Ectodermal cell (in vitro differentiated cells): ENCODE measurements around the gene OLFML3.

Experiments used
- H3K27ac ChIP-seq: 2 replicates; pipeline ENCODE4 v1.7.0; 2013; ENCODE audit warnings: mild to moderate bottlenecking, low read depth, low read length; ENCODE audit not compliant: insufficient read depth, poor library complexity, severe bottlenecking
- H3K27me3 ChIP-seq: 2 replicates; pipeline ENCODE4 v1.7.0; 2013; ENCODE audit warnings: mild to moderate bottlenecking, low read length; ENCODE audit not compliant: insufficient read depth, control insufficient read depth, poor library complexity, severe bottlenecking
- H3K36me3 ChIP-seq: one replicate; pipeline ENCODE4 v1.7.0; 2013; ENCODE audit warnings: low read length; ENCODE audit not compliant: control insufficient read depth, insufficient read depth
- H3K4me1 ChIP-seq: one replicate; pipeline ENCODE4 v1.7.0; 2013; ENCODE audit warnings: low read length; ENCODE audit not compliant: control insufficient read depth, insufficient read depth
- H3K4me3 ChIP-seq: 2 replicates; pipeline ENCODE4 v1.7.0; 2013; ENCODE audit warnings: low read depth, low read length, control low read depth; ENCODE audit not compliant: insufficient read depth
- H3K9me3 ChIP-seq: 2 replicates; pipeline ENCODE4 v1.7.0; 2013; ENCODE audit warnings: mild to moderate bottlenecking, low read length, moderate library complexity; ENCODE audit not compliant: control insufficient read depth
- WGBS, 2 experiments: methylation state at CpG; one replicate each; pipeline ENCODE4 v1.1.7; 2013; ENCODE audit warnings: missing lambda C conversion rate in 2 of 2; 5-methylcytosine and 5-hydroxymethylcytosine counted together

Gene OLFML3

GRCh38 chr1:113976609-113977278 lies 2.5 kb upstream of the OLFML3 start:
- Histone ChIP-seq H3K27ac (peak overlapping the region; percentile 68), H3K9me3 (no peaks in the 10 kb centered on the region), H3K36me3 (peaks cover 3% of the 10 kb centered on the region), H3K27me3 (no peaks in the 10 kb centered on the region), H3K4me1 (peaks cover 51% of the 10 kb centered on the region), H3K4me3 (no peak overlapping the region)
- WGBS, 2 experiments, result 28 to 31% methylated on average over 4 of the region's 4 CpGs

- H3K27ac ChIP-seq, result no peak overlapping the region
- 86 to 87% methylated on average over 3 of the region's 3 CpGs for WGBS, 2 experiments
Observed at GRCh38 chr1:113977906-113978305, 1.4 kb upstream of the OLFML3 start.

GRCh38 chr1:113980110-113980509 lies 836 bp downstream of the OLFML3 start:
- H3K9me3 ChIP-seq, result no peaks in the 10 kb centered on the region
- peaks cover 63% of the 10 kb centered on the region for H3K4me1 ChIP-seq
- no peak overlapping the region for H3K4me3 ChIP-seq
- no peaks in the 10 kb centered on the region for H3K36me3 ChIP-seq
- WGBS, 2 experiments, result 71 to 78% methylated on average over 10 of the region's 10 CpGs
- H3K27me3 ChIP-seq, result no peaks in the 10 kb centered on the region
- no peak overlapping the region for H3K27ac ChIP-seq

More at GRCh38 chr1:113977906-113978305, 1.4 kb upstream of the OLFML3 start:
- Histone ChIP-seq H3K9me3 (no peaks in the 10 kb centered on the region), H3K36me3 (peaks cover 3% of the 10 kb centered on the region), H3K27me3 (no peaks in the 10 kb centered on the region), H3K4me3 (no peak overlapping the region), H3K4me1 (peaks cover 63% of the 10 kb centered on the region)

- Histone ChIP-seq H3K4me3 (no peak overlapping the region), H3K27ac (no peak overlapping the region), H3K36me3 (no peaks in the 10 kb centered on the region), H3K4me1 (peaks cover 41% of the 10 kb centered on the region), H3K27me3 (no peaks in the 10 kb centered on the region), H3K9me3 (no peaks in the 10 kb centered on the region)
- WGBS, 2 experiments, result 74 to 76% methylated on average over 17 to 18 of the region's 18 CpGs
Observed at GRCh38 chr1:113981962-113982931, 3.0 kb downstream of the OLFML3 start.

GRCh38 chr1:113982949-113983348 lies 3.7 kb downstream of the OLFML3 start:
- 77 to 86% methylated on average over 5 of the region's 5 CpGs for WGBS, 2 experiments
- H3K27me3 ChIP-seq, result no peaks in the 10 kb centered on the region
- H3K4me1 ChIP-seq, result peaks cover 37% of the 10 kb centered on the region
- H3K27ac ChIP-seq, result no peak overlapping the region
- H3K4me3 ChIP-seq, result no peak overlapping the region
- no peaks in the 10 kb centered on the region for H3K9me3 ChIP-seq
- no peaks in the 10 kb centered on the region for H3K36me3 ChIP-seq

GRCh38 chr1:113983391-113983790 lies 4.1 kb downstream of the OLFML3 start:
- Histone ChIP-seq H3K27ac (no peak overlapping the region), H3K4me1 (peaks cover 34% of the 10 kb centered on the region), H3K4me3 (no peak overlapping the region), H3K27me3 (no peaks in the 10 kb centered on the region), H3K9me3 (no peaks in the 10 kb centered on the region), H3K36me3 (no peaks in the 10 kb centered on the region)
- WGBS, 2 experiments, result 85 to 86% methylated on average over 8 of the region's 8 CpGs

- H3K4me1 ChIP-seq, result peaks cover 29% of the 10 kb centered on the region
- H3K36me3 ChIP-seq, result no peaks in the 10 kb centered on the region
- no peak overlapping the region for H3K27ac ChIP-seq
- H3K27me3 ChIP-seq, result no peaks in the 10 kb centered on the region
- H3K9me3 ChIP-seq, result no peaks in the 10 kb centered on the region
- H3K4me3 ChIP-seq, result no peak overlapping the region
- WGBS, 2 experiments, result 94 to 95% methylated on average over 7 of the region's 7 CpGs
Observed at GRCh38 chr1:113983826-113984225, 4.6 kb downstream of the OLFML3 start.

GRCh38 chr1:113984710-113985109 lies 5.4 kb downstream of the OLFML3 start:
- Histone ChIP-seq H3K4me3 (no peak overlapping the region), H3K27ac (no peak overlapping the region), H3K9me3 (no peaks in the 10 kb centered on the region), H3K27me3 (no peaks in the 10 kb centered on the region), H3K4me1 (peaks cover 25% of the 10 kb centered on the region), H3K36me3 (no peaks in the 10 kb centered on the region)
- WGBS, 2 experiments, result 67 to 73% methylated on average over 4 of the region's 4 CpGs

- H3K4me3 ChIP-seq, result no peak overlapping the region
- H3K27ac ChIP-seq, result no peak overlapping the region
- H3K9me3 ChIP-seq, result no peaks in the 10 kb centered on the region
- peaks cover 16% of the 10 kb centered on the region for H3K4me1 ChIP-seq
- 72 to 79% methylated on average over 6 of the region's 6 CpGs for WGBS, 2 experiments
- H3K27me3 ChIP-seq, result no peaks in the 10 kb centered on the region
- H3K36me3 ChIP-seq, result no peaks in the 10 kb centered on the region
Observed at GRCh38 chr1:113986802-113987201, 7.5 kb downstream of the OLFML3 start.

- peaks cover 11% of the 10 kb centered on the region for H3K4me1 ChIP-seq
- H3K27ac ChIP-seq, result no peak overlapping the region
- H3K27me3 ChIP-seq, result no peaks in the 10 kb centered on the region
- no peaks in the 10 kb centered on the region for H3K9me3 ChIP-seq
- no peak overlapping the region for H3K4me3 ChIP-seq
- WGBS, 2 experiments, result 96 to 98% methylated on average over 5 of the region's 5 CpGs
- no peaks in the 10 kb centered on the region for H3K36me3 ChIP-seq
Observed at GRCh38 chr1:113987259-113987658, 8.0 kb downstream of the OLFML3 start.
